Gastroesophageal sphincter (tissue), 4 donors: Measurements from ENCODE around the gene DCUN1D4. TPM values are rescaled to one million over a fixed set of nuclear protein-coding genes. Genes with fewer than 3 reads are reported as not detected.
A peak's percentile ranks its signal among the peaks of the same experiment; 100 is the strongest.

Source experiments
- ATAC-seq: fragments of 150-250 bp; one replicate; pipeline ENCODE4 v1.9.1; 2016; ENCODE audit warnings: mild to moderate bottlenecking, moderate library complexity
- H3K27ac ChIP-seq, 4 donors: fragments of 200-600 bp; sonication (generic) in 3 of 4; 1 replicate in 3 of 4; 2 replicates in 1 of 4; pipeline ENCODE4 v1.5.1; 2016 to 2019
- H3K27me3 ChIP-seq: fragments of 200-600 bp; sonication (generic); one replicate; pipeline ENCODE4 v1.5.1; 2019
- H3K36me3 ChIP-seq, 2 donors: fragments of 200-600 bp; sonication (generic); one replicate each; pipeline ENCODE4 v1.5.1; 2019; ENCODE audit warnings: control low read depth in 1 of 2
- H3K4me1 ChIP-seq, 3 donors: fragments of 200-600 bp; sonication (generic); 1 replicate in 2 of 3; 2 replicates in 1 of 3; pipeline ENCODE4 v1.5.1; 2016 to 2019; ENCODE audit warnings: control low read depth in 2 of 3
- H3K4me3 ChIP-seq, 2 donors: fragments of 200-600 bp; sonication (generic); one replicate each; pipeline ENCODE4 v1.5.1; 2019; ENCODE audit warnings: mild to moderate bottlenecking in 1 of 2, moderate library complexity in 1 of 2
- H3K9me3 ChIP-seq, 3 donors: fragments of 200-600 bp; sonication (generic); one replicate each; pipeline ENCODE4 v1.5.1; 2017 to 2019; ENCODE audit warnings: control low read depth in 2 of 3
- EP300 ChIP-seq: sonication (generic); formaldehyde crosslinking; IDR thresholded peaks from one replicate; pipeline ENCODE4 v1.6.1; 2017; ENCODE audit warnings: antibody characterized with exemption, mild to moderate bottlenecking
- POLR2A ChIP-seq, 2 donors: fragments of 450-650 bp; IDR thresholded peaks; one replicate each; pipeline ENCODE4 v1.6.1; 2017; ENCODE audit warnings: antibody characterized with exemption in 2 of 2, mild to moderate bottlenecking in 2 of 2, moderate library complexity in 1 of 2
- POLR2AphosphoS5 ChIP-seq: sonication (generic); formaldehyde crosslinking; IDR thresholded peaks from one replicate; pipeline ENCODE4 v1.6.1; 2017; ENCODE audit warnings: antibody characterized with exemption
- WGBS, 2 donors: methylation state at CpG; one replicate each; pipeline ENCODE4 v1.1.5; 2018; ENCODE audit warnings: low coverage in 1 of 2; 5-methylcytosine and 5-hydroxymethylcytosine counted together
- total RNA-seq, 4 donors: library from RNA; depleted of rRNA; stranded (reverse); fragments of >200 nt; gene quantifications; one replicate each; pipeline ENCODE4 v1.1.0, GENCODE V29; 2016
- TF ChIP-seq, protein P1 (sequence below), 4 experiments: fragments of 200-600 bp in 2 of 4; fragments of 450-650 bp in 2 of 4; sonication (generic) in 1 of 4; IDR thresholded peaks; one replicate each; pipeline ENCODE4 v1.5.1; 2017 to 2019; ENCODE audit warnings: antibody characterized with exemption in 4 of 4, mild to moderate bottlenecking in 2 of 4, moderate library complexity in 2 of 4

DCUN1D4 gene
- total RNA-seq, 4 donors from 2014 or later: 48.9 to 81.9 (median 51.0) TPM

DNA sequence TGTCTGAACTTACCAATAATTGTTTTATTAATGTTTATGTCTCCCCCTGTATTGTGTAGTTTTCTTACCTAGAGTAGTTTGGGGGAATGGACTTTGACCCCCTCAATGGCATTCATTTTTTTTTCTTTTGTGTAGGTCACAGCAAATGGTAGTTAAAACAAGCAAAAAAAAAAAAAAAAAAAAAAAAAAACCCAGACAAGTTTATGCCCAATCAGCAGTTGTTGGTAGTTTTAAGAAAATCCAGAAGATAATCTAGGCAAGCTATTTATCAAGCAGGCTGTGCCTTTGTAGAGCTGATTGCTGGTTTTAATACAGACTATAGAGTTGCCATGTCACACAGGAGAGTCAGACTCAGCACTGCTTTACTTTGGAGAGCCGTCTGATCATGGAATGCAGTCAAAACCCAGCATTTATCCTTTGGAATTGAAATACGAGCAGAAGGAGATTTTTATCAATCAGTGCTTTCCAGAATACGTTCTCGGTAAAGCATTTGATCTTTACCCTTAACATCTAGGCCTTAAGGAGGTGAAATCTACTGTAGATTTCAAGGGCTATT lies 16.6 kb downstream of the DCUN1D4 start:
- Histone ChIP-seq H3K36me3 (peaks cover 0 to 9% of the 10 kb centered on the region in 2 donors), H3K27ac (no peak overlapping the region), H3K4me1 (peaks cover 6 to 75% (median 7%) of the 10 kb centered on the region in 3 donors), H3K4me3 (no peak overlapping the region), H3K9me3 (no peaks in the 10 kb centered on the region), H3K27me3 (no peaks in the 10 kb centered on the region)
- ATAC-seq: no peak
- no peak for TF ChIP-seq POLR2AphosphoS5
- TF ChIP-seq, protein P1, sequence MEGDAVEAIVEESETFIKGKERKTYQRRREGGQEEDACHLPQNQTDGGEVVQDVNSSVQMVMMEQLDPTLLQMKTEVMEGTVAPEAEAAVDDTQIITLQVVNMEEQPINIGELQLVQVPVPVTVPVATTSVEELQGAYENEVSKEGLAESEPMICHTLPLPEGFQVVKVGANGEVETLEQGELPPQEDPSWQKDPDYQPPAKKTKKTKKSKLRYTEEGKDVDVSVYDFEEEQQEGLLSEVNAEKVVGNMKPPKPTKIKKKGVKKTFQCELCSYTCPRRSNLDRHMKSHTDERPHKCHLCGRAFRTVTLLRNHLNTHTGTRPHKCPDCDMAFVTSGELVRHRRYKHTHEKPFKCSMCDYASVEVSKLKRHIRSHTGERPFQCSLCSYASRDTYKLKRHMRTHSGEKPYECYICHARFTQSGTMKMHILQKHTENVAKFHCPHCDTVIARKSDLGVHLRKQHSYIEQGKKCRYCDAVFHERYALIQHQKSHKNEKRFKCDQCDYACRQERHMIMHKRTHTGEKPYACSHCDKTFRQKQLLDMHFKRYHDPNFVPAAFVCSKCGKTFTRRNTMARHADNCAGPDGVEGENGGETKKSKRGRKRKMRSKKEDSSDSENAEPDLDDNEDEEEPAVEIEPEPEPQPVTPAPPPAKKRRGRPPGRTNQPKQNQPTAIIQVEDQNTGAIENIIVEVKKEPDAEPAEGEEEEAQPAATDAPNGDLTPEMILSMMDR (IDR thresholded peaks at IDR 0.05): no peak
- TF ChIP-seq EP300: no peak
- TF ChIP-seq POLR2A (IDR thresholded peaks at IDR 0.05): no peak
- 69 to 73% methylated on average over 4 of the region's 4 CpGs for WGBS, 2 donors

DNA sequence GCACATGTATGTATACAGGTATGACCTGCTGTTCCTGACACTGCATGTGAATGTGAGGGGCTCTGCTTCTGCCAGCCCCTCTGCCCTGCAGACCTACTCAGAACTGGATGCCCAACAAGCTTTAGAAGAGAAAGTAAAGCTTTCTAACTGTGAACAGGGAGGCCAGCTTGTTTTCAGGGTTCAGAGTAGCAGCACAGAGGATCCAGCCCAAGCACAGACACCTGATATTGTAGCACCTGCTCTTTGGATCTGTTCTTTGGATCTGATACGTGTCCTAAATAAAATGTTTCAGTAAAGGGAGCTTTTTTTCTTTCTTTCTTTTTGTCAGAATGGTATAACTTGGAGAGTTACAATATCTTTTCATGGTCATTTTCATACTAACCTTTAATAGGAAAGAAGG lies 19.2 kb downstream of the DCUN1D4 start:
- WGBS, 2 donors: 64 to 83% methylated on average over 1 of the region's 1 CpG
- no peaks in the 10 kb centered on the region for H3K9me3 ChIP-seq
- ATAC-seq: no peak
- H3K27me3 ChIP-seq: no peaks in the 10 kb centered on the region
- H3K4me1 ChIP-seq: peaks cover 6 to 63% (median 7%) of the 10 kb centered on the region in 3 donors
- TF ChIP-seq, protein P1 (IDR thresholded peaks at IDR 0.05): no peak
- TF ChIP-seq EP300 (no peak), POLR2A (IDR thresholded peaks at IDR 0.05) (no peak)
- H3K27ac ChIP-seq: no peak overlapping the region
- H3K4me3 ChIP-seq: no peak overlapping the region
- H3K36me3 ChIP-seq: peaks cover 0 to 35% of the 10 kb centered on the region in 2 donors

DNA sequence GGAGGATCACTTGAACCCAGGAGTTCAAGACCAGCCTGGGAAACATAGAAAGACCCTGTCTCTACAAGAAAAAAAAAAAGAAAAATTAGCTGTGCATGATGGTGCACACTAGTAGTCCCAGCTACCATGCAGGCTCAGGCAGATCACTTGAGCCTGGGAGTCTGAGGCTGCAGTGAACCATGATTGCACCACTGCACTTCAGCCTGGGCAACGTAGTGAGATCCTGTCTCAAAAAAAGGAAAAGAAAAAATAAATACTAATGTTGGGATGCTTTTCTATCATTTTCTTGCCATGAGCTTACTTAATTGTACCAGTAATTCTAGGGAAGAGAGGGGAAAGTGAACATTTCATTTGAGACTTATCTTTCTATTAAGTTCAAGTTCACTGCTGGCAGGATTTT lies 19.8 kb downstream of the DCUN1D4 start:
- TF ChIP-seq, protein P1 (IDR thresholded peaks at IDR 0.05): no peak
- TF ChIP-seq POLR2A (IDR thresholded peaks at IDR 0.05) (no peak), EP300 (no peak), POLR2AphosphoS5 (no peak)
- Histone ChIP-seq H3K36me3 (peaks cover 0 to 41% of the 10 kb centered on the region in 2 donors), H3K27me3 (no peaks in the 10 kb centered on the region), H3K27ac (no peak overlapping the region), H3K4me1 (peaks cover 6 to 62% (median 7%) of the 10 kb centered on the region in 3 donors), H3K4me3 (no peak overlapping the region), H3K9me3 (no peaks in the 10 kb centered on the region)
- 89 to 100% methylated on average over 1 of the region's 1 CpG for WGBS, 2 donors
- ATAC-seq: no peak

- Histone ChIP-seq H3K27me3 (no peaks in the 10 kb centered on the region), H3K4me3 (no peak overlapping the region), H3K4me1 (peaks cover 0 to 39% (median 0%) of the 10 kb centered on the region in 3 donors), H3K27ac (no peak overlapping the region), H3K36me3 (peaks cover 0 to 52% of the 10 kb centered on the region in 2 donors), H3K9me3 (no peaks in the 10 kb centered on the region)
- WGBS, 2 donors: 100% methylated on average over 1 of the region's 1 CpG
- ATAC-seq: no peak
- TF ChIP-seq POLR2A (IDR thresholded peaks at IDR 0.05) (no peak), EP300 (no peak), POLR2AphosphoS5 (no peak)
- TF ChIP-seq, protein P1 (IDR thresholded peaks at IDR 0.05): no peak
Observed at GRCh38 chr4:51865717-51866116, 22.8 kb downstream of the DCUN1D4 start.

GRCh38 chr4:51866835-51867234 lies 23.9 kb downstream of the DCUN1D4 start:
- 33 to 65% methylated on average over 1 to 3 of the region's 7 CpGs for WGBS, 2 donors
- H3K36me3 ChIP-seq: peaks cover 0 to 63% of the 10 kb centered on the region in 2 donors
- H3K4me3 ChIP-seq: no peak overlapping the region
- TF ChIP-seq EP300: no peak
- TF ChIP-seq POLR2A (IDR thresholded peaks at IDR 0.05): no peak
- TF ChIP-seq, protein P1 (IDR thresholded peaks at IDR 0.05): no peak
- TF ChIP-seq POLR2AphosphoS5: no peak
- no peaks in the 10 kb centered on the region for H3K9me3 ChIP-seq
- no peaks in the 10 kb centered on the region for H3K27me3 ChIP-seq
- peaks cover 0 to 35% (median 0%) of the 10 kb centered on the region in 3 donors for H3K4me1 ChIP-seq
- ATAC-seq: peak; percentile 58
- H3K27ac ChIP-seq: no peak overlapping the region
